ENCODE measurements around the gene IGSF21.

Gene IGSF21

GRCh38 chr1:18139198-18139981 is 31.8 kb downstream of the IGSF21 start:
- Histone ChIP-seq H3K14ac (ENCODE audit: low read length) (no peak overlapping the region), H3K9ac (ENCODE audit: low read length) (no peak overlapping the region), H2BK12ac (ENCODE audit: low read length) (no peak overlapping the region), H3K4me3 (ENCODE audit: low read depth, low read length) (no peak overlapping the region), H3K27ac (ENCODE audit: low read depth, low read length) (no peak overlapping the region), H3K4me2 (ENCODE audit: low read length) (no peak overlapping the region), H2BK5ac (ENCODE audit: low read depth, low read length, poor library complexity) (no peak overlapping the region), H4K12ac (ENCODE audit: low read depth, low read length) (no peak overlapping the region), H3K4me1 (ENCODE audit: control insufficient read depth in 1 of 2, insufficient read depth in 2 of 2, low read length in 2 of 2) (no peaks in the 10 kb centered on the region), H3K79me2 (ENCODE audit: control insufficient read depth, insufficient read depth, low read length, poor library complexity) (no peaks in the 10 kb centered on the region), H3K4ac (ENCODE audit: low read depth, low read length) (no peak overlapping the region), H3K9me3 (ENCODE audit: insufficient read depth, low read depth, low read length) (no peaks in the 10 kb centered on the region), H3K79me1 (ENCODE audit: low read length) (no peaks in the 10 kb centered on the region), H3K27me3 (ENCODE audit: insufficient read depth, low read length) (no peaks in the 10 kb centered on the region), H2AK5ac (ENCODE audit: low read length) (no peak overlapping the region), H3K18ac (ENCODE audit: low read length) (no peak overlapping the region), H4K8ac (ENCODE audit: low read depth, low read length) (no peak overlapping the region), H2AFZ (ENCODE audit: insufficient read depth, low read length, poor library complexity) (no peak overlapping the region), H2BK120ac (ENCODE audit: insufficient read depth, low read length, poor library complexity) (no peak overlapping the region), H3K23ac (ENCODE audit: low read length) (no peak overlapping the region), H4K91ac (ENCODE audit: low read depth, low read length) (no peak overlapping the region), H3K36me3 (ENCODE audit: control insufficient read depth in 1 of 2, insufficient read depth in 2 of 2, low read length in 2 of 2) (no peaks in the 10 kb centered on the region)
- DNase-seq: no peak
- no CpG with 5 or more reads among the region's 14 CpGs for WGBS (ENCODE audit: extremely low coverage, insufficient coverage, insufficient read length)

- H3K9ac ChIP-seq (ENCODE audit: low read length): no peak overlapping the region
- no peaks in the 10 kb centered on the region for H3K79me1 ChIP-seq (ENCODE audit: low read length)
- no peaks in the 10 kb centered on the region for H3K9me3 ChIP-seq (ENCODE audit: insufficient read depth, low read depth, low read length)
- no peak overlapping the region for H3K23ac ChIP-seq (ENCODE audit: low read length)
- no peak overlapping the region for H2AFZ ChIP-seq (ENCODE audit: insufficient read depth, low read length, poor library complexity)
- no peak overlapping the region for H3K27ac ChIP-seq (ENCODE audit: low read depth, low read length)
- H3K4me3 ChIP-seq (ENCODE audit: low read depth, low read length): no peak overlapping the region
- no peak overlapping the region for H4K8ac ChIP-seq (ENCODE audit: low read depth, low read length)
- H4K91ac ChIP-seq (ENCODE audit: low read depth, low read length): no peak overlapping the region
- no peak overlapping the region for H2BK12ac ChIP-seq (ENCODE audit: low read length)
- no peak overlapping the region for H2BK5ac ChIP-seq (ENCODE audit: low read depth, low read length, poor library complexity)
- H3K27me3 ChIP-seq (ENCODE audit: insufficient read depth, low read length): no peaks in the 10 kb centered on the region
- no peaks in the 10 kb centered on the region for H3K79me2 ChIP-seq (ENCODE audit: control insufficient read depth, insufficient read depth, low read length, poor library complexity)
- no peak overlapping the region for H2AK5ac ChIP-seq (ENCODE audit: low read length)
- H2BK120ac ChIP-seq (ENCODE audit: insufficient read depth, low read length, poor library complexity): no peak overlapping the region
- no peaks in the 10 kb centered on the region for H3K36me3 ChIP-seq (ENCODE audit: control insufficient read depth in 1 of 2, insufficient read depth in 2 of 2, low read length in 2 of 2)
- H3K18ac ChIP-seq (ENCODE audit: low read length): no peak overlapping the region
- no peak for DNase-seq
- no CpG with 5 or more reads among the region's 8 CpGs for WGBS (ENCODE audit: extremely low coverage, insufficient coverage, insufficient read length)
- no peak overlapping the region for H3K4me2 ChIP-seq (ENCODE audit: low read length)
- H3K4ac ChIP-seq (ENCODE audit: low read depth, low read length): no peak overlapping the region
- H4K12ac ChIP-seq (ENCODE audit: low read depth, low read length): no peak overlapping the region
- no peak overlapping the region for H3K14ac ChIP-seq (ENCODE audit: low read length)
- H3K4me1 ChIP-seq (ENCODE audit: control insufficient read depth in 1 of 2, insufficient read depth in 2 of 2, low read length in 2 of 2): no peaks in the 10 kb centered on the region
Measured at GRCh38 chr1:18140411-18140810, 32.8 kb downstream of the IGSF21 start.

GRCh38 chr1:18141661-18142060 is 34.1 kb downstream of the IGSF21 start:
- no peak overlapping the region for H3K18ac ChIP-seq (ENCODE audit: low read length)
- H3K14ac ChIP-seq (ENCODE audit: low read length): no peak overlapping the region
- H3K9ac ChIP-seq (ENCODE audit: low read length): no peak overlapping the region
- H3K27ac ChIP-seq (ENCODE audit: low read depth, low read length): no peak overlapping the region
- H3K9me3 ChIP-seq (ENCODE audit: insufficient read depth, low read depth, low read length): no peaks in the 10 kb centered on the region
- H3K23ac ChIP-seq (ENCODE audit: low read length): no peak overlapping the region
- no peaks in the 10 kb centered on the region for H3K4me1 ChIP-seq (ENCODE audit: control insufficient read depth in 1 of 2, insufficient read depth in 2 of 2, low read length in 2 of 2)
- H2AK5ac ChIP-seq (ENCODE audit: low read length): no peak overlapping the region
- H3K79me2 ChIP-seq (ENCODE audit: control insufficient read depth, insufficient read depth, low read length, poor library complexity): no peaks in the 10 kb centered on the region
- H2BK12ac ChIP-seq (ENCODE audit: low read length): no peak overlapping the region
- no peak overlapping the region for H2AFZ ChIP-seq (ENCODE audit: insufficient read depth, low read length, poor library complexity)
- H4K91ac ChIP-seq (ENCODE audit: low read depth, low read length): no peak overlapping the region
- H3K36me3 ChIP-seq (ENCODE audit: control insufficient read depth in 1 of 2, insufficient read depth in 2 of 2, low read length in 2 of 2): no peaks in the 10 kb centered on the region
- H4K8ac ChIP-seq (ENCODE audit: low read depth, low read length): no peak overlapping the region
- no peak overlapping the region for H2BK5ac ChIP-seq (ENCODE audit: low read depth, low read length, poor library complexity)
- no peak for DNase-seq
- no peak overlapping the region for H3K4me2 ChIP-seq (ENCODE audit: low read length)
- no CpG with 5 or more reads among the region's 6 CpGs for WGBS (ENCODE audit: extremely low coverage, insufficient coverage, insufficient read length)
- H3K79me1 ChIP-seq (ENCODE audit: low read length): no peaks in the 10 kb centered on the region
- no peak overlapping the region for H2BK120ac ChIP-seq (ENCODE audit: insufficient read depth, low read length, poor library complexity)
- H4K12ac ChIP-seq (ENCODE audit: low read depth, low read length): no peak overlapping the region
- no peak overlapping the region for H3K4me3 ChIP-seq (ENCODE audit: low read depth, low read length)
- H3K27me3 ChIP-seq (ENCODE audit: insufficient read depth, low read length): no peaks in the 10 kb centered on the region
- no peak overlapping the region for H3K4ac ChIP-seq (ENCODE audit: low read depth, low read length)

- H2AK5ac ChIP-seq (ENCODE audit: low read length): no peak overlapping the region
- H3K18ac ChIP-seq (ENCODE audit: low read length): no peak overlapping the region
- H3K36me3 ChIP-seq (ENCODE audit: control insufficient read depth in 1 of 2, insufficient read depth in 2 of 2, low read length in 2 of 2): no peaks in the 10 kb centered on the region
- H3K9ac ChIP-seq (ENCODE audit: low read length): no peak overlapping the region
- no peak overlapping the region for H2BK12ac ChIP-seq (ENCODE audit: low read length)
- no peak overlapping the region for H3K4ac ChIP-seq (ENCODE audit: low read depth, low read length)
- no CpG with 5 or more reads among the region's 6 CpGs for WGBS (ENCODE audit: extremely low coverage, insufficient coverage, insufficient read length)
- no peaks in the 10 kb centered on the region for H3K4me1 ChIP-seq (ENCODE audit: control insufficient read depth in 1 of 2, insufficient read depth in 2 of 2, low read length in 2 of 2)
- no peak overlapping the region for H3K23ac ChIP-seq (ENCODE audit: low read length)
- H4K8ac ChIP-seq (ENCODE audit: low read depth, low read length): no peak overlapping the region
- H3K4me3 ChIP-seq (ENCODE audit: low read depth, low read length): no peak overlapping the region
- no peak overlapping the region for H3K27ac ChIP-seq (ENCODE audit: low read depth, low read length)
- H3K27me3 ChIP-seq (ENCODE audit: insufficient read depth, low read length): no peaks in the 10 kb centered on the region
- H2BK120ac ChIP-seq (ENCODE audit: insufficient read depth, low read length, poor library complexity): no peak overlapping the region
- no peaks in the 10 kb centered on the region for H3K9me3 ChIP-seq (ENCODE audit: insufficient read depth, low read depth, low read length)
- H2AFZ ChIP-seq (ENCODE audit: insufficient read depth, low read length, poor library complexity): no peak overlapping the region
- no peak overlapping the region for H4K12ac ChIP-seq (ENCODE audit: low read depth, low read length)
- no peak for DNase-seq
- H3K79me1 ChIP-seq (ENCODE audit: low read length): no peaks in the 10 kb centered on the region
- H3K4me2 ChIP-seq (ENCODE audit: low read length): no peak overlapping the region
- H3K14ac ChIP-seq (ENCODE audit: low read length): no peak overlapping the region
- H3K79me2 ChIP-seq (ENCODE audit: control insufficient read depth, insufficient read depth, low read length, poor library complexity): no peaks in the 10 kb centered on the region
- H2BK5ac ChIP-seq (ENCODE audit: low read depth, low read length, poor library complexity): no peak overlapping the region
- H4K91ac ChIP-seq (ENCODE audit: low read depth, low read length): no peak overlapping the region
Measured at GRCh38 chr1:18142471-18142870, 34.9 kb downstream of the IGSF21 start.

Measured in trophoblast cell (in vitro differentiated cells and primary cell).